CD14-positive monocyte (primary cell): ENCODE measurements around the gene CD4. TPM values are rescaled to one million over a fixed set of nuclear protein-coding genes. Genes with fewer than 3 reads are reported as not detected.
A peak's percentile ranks its signal among the peaks of the same experiment; 100 is the strongest.

ENCODE experiments used
- DNase-seq, 3 donors: peaks; one replicate each; pipeline ENCODE4 v3.0.0-alpha.2; 2011 to 2022
- H2AFZ ChIP-seq: 2 replicates; pipeline ENCODE4 v1.6.0; 2012; ENCODE audit warnings: mild to moderate bottlenecking, low read depth, low read length, inconsistent platforms; ENCODE audit not compliant: insufficient read depth, poor library complexity, severe bottlenecking
- H3K27ac ChIP-seq, 2 donors: 1 replicate in 1 of 2; 2 replicates in 1 of 2; pipeline ENCODE4 v1.5.1; 2012 to 2013; ENCODE audit warnings: low read length in 2 of 2, control low read depth in 1 of 2, inconsistent platforms in 1 of 2, low read depth in 1 of 2, mild to moderate bottlenecking in 1 of 2
- H3K27me3 ChIP-seq, 2 donors: one replicate each; pipeline versions ENCODE4 v1.6.0 to v1.6.1; 2011 to 2013; ENCODE audit warnings: low read length in 2 of 2; ENCODE audit not compliant: control insufficient read depth in 2 of 2, insufficient read depth in 2 of 2
- H3K36me3 ChIP-seq, 2 donors: replicated peaks in 1 of 2; 1 replicate in 1 of 2; 2 replicates in 1 of 2; pipeline versions ENCODE4 v1.5.1 to v1.6.1; 2012 to 2013; ENCODE audit warnings: low read length in 2 of 2, control low read depth in 1 of 2, inconsistent platforms in 1 of 2, mild to moderate bottlenecking in 1 of 2; ENCODE audit not compliant: insufficient read depth in 2 of 2, control insufficient read depth in 1 of 2
- H3K4me1 ChIP-seq, 2 donors: 1 replicate in 1 of 2; 2 replicates in 1 of 2; pipeline versions ENCODE4 v1.5.1 to v1.6.1; 2012 to 2013; ENCODE audit warnings: low read length in 2 of 2, control low read depth in 1 of 2, inconsistent platforms in 1 of 2, mild to moderate bottlenecking in 1 of 2, moderate library complexity in 1 of 2; ENCODE audit not compliant: insufficient read depth in 2 of 2, control insufficient read depth in 1 of 2
- H3K4me2 ChIP-seq: replicated peaks from 2 replicates; pipeline ENCODE3; 2012; ENCODE audit warnings: low read length, moderate library complexity, mild to moderate bottlenecking; ENCODE audit not compliant: poor library complexity, severe bottlenecking; ENCODE audit errors: extremely low read depth
- H3K4me3 ChIP-seq, 3 experiments: fragments of 200-600 bp in 1 of 3; sonication (generic) in 1 of 3; replicated peaks in 1 of 3; 1 replicate in 2 of 3; 2 replicates in 1 of 3; pipeline ENCODE4 v1.5.1; 2011 to 2013; ENCODE audit warnings: low read length in 3 of 3, mild to moderate bottlenecking in 3 of 3, control low read depth in 2 of 3, low read depth in 2 of 3, inconsistent platforms in 1 of 3, moderate library complexity in 1 of 3
- H3K79me2 ChIP-seq: 2 replicates; pipeline ENCODE4 v1.6.0; 2012; ENCODE audit warnings: mild to moderate bottlenecking, control low read depth, inconsistent platforms, low read length, moderate library complexity; ENCODE audit not compliant: insufficient read depth
- H3K9ac ChIP-seq: 2 replicates; pipeline ENCODE4 v1.6.0; 2017; ENCODE audit warnings: low read length, mild to moderate bottlenecking; ENCODE audit not compliant: insufficient read depth, poor library complexity, severe bottlenecking
- H3K9me3 ChIP-seq, 2 donors: replicated peaks in 1 of 2; 1 replicate in 1 of 2; 2 replicates in 1 of 2; pipeline versions ENCODE4 v1.5.1 to v1.6.1; 2012 to 2013; ENCODE audit warnings: low read length in 2 of 2, control low read depth in 1 of 2; ENCODE audit not compliant: control insufficient read depth in 1 of 2, insufficient read depth in 1 of 2
- H4K20me1 ChIP-seq: 2 replicates; pipeline ENCODE4 v1.6.0; 2012; ENCODE audit warnings: mild to moderate bottlenecking, low read length, control low read depth, moderate library complexity; ENCODE audit not compliant: insufficient read depth
- H3K27ac Mint-ChIP-seq, 7 donors: one replicate each; pipeline ENCODE4 v1.8.0; 2020; ENCODE audit warnings: mild to moderate bottlenecking in 7 of 7, mixed read lengths in 7 of 7, moderate library complexity in 6 of 7, inconsistent platforms in 2 of 7
- H3K27me3 Mint-ChIP-seq, 3 donors: one replicate each; pipeline ENCODE4 v1.8.0; 2021 to 2022; ENCODE audit warnings: low read depth in 3 of 3, mild to moderate bottlenecking in 3 of 3, mixed read lengths in 3 of 3, moderate library complexity in 3 of 3, inconsistent platforms in 1 of 3
- H3K36me3 Mint-ChIP-seq, 2 donors: one replicate each; pipeline ENCODE4 v1.8.0; 2020; ENCODE audit warnings: mixed read lengths in 2 of 2, inconsistent platforms in 1 of 2, mild to moderate bottlenecking in 1 of 2
- H3K4me1 Mint-ChIP-seq: one replicate; pipeline ENCODE4 v1.8.0; 2020; ENCODE audit warnings: mild to moderate bottlenecking, mixed read lengths
- H3K4me3 Mint-ChIP-seq, 2 donors: one replicate each; pipeline ENCODE4 v1.8.0; 2020; ENCODE audit warnings: mild to moderate bottlenecking in 2 of 2, mixed read lengths in 2 of 2, moderate library complexity in 1 of 2
- H3K9me3 Mint-ChIP-seq, 7 donors: one replicate each; pipeline ENCODE4 v1.8.0; 2020 to 2022; ENCODE audit warnings: mixed read lengths in 7 of 7, mild to moderate bottlenecking in 6 of 7, moderate library complexity in 6 of 7, inconsistent platforms in 2 of 7
- WGBS: methylation state at CpG from one replicate; pipeline ENCODE4 v1.1.5; 2013; ENCODE audit warnings: missing lambda C conversion rate; ENCODE audit not compliant: insufficient coverage; 5-methylcytosine and 5-hydroxymethylcytosine counted together
- intact Hi-C, 2 donors: fragments of 100-400 bp; cut with micrococcal nuclease; formaldehyde crosslinking; loops; one replicate each; pipeline versions ENCODE4 v1.15.0 to v1.15.1; 2023
- polyA plus RNA-seq, 3 donors: library from polyadenylated mRNA; depleted of rRNA in 1 of 3; unstranded in 2 of 3; stranded (reverse) in 1 of 3; fragments of 300-500 nt in 2 of 3; fragments of >200 nt in 1 of 3; fragmentation: Illumina TruSeq in 2 of 3; gene quantifications; 1 replicate in 2 of 3; 2 replicates in 1 of 3; pipeline ENCODE4 v1.2.3, GENCODE V29; 2012 to 2021
- TF ChIP-seq, protein P1 (sequence below): fragments of 200-600 bp; IDR thresholded peaks from one replicate; pipeline ENCODE4 v1.8.0; 2022; ENCODE audit warnings: antibody characterized with exemption, mild to moderate bottlenecking

The CD4 gene
- polyA plus RNA-seq, 3 donors = 261 to 371 (median 269) TPM

DNA sequence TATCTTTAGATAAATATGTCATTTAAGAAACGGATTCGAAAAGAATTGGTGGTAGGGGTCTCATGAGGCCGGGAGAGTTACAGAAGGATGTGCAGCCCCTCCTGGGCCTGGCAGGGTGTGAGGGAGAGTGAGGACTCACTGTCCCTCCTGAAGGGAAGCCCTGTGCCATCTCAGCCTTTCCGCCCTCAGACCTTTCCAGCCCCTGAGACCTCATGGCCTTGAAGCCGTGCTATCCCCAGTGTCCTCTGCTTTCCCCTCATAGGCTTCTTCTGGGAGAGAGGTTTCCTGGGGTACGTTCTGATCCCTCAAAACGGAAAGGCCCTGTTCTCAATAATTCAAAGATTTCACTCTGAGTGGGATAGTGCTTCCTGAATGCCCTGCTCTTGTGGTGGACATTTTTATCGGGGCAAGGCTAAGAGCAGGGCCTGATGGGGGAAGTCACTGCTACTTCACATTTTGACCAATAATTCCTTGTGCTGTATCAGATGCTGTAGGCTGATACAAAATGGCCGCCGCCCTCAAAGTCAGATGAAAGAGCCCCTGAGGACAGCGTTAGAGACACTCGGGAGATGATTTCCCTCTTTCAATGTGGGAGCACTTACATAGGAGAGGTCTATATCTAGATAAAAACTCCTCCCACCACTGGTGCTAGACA lies 1.3 kb downstream of the CD4 start:
- DNase-seq = peak in 1 of 3 donors; percentile 37
- peak overlapping the region; percentile 94 for H3K27ac ChIP-seq

GRCh38 chr12:6791931-6792520 lies 2.7 kb downstream of the CD4 start:
- peaks cover 74% of the 10 kb centered on the region for H3K79me2 ChIP-seq
- H3K4me1 Mint-ChIP-seq = peaks cover 62% of the 10 kb centered on the region
- intact Hi-C loops = loop anchor here (5.0 kb wide), 2 partner anchors 35 to 40 kb away; partner anchors contain the start of genes MLF2 (in 1 of the 2) and P3H3 (in 1 of the 2)
- H3K4me1 ChIP-seq = peaks cover 56 to 63% of the 10 kb centered on the region in 2 donors
- peaks cover 32 to 37% of the 10 kb centered on the region in 2 donors for H3K36me3 Mint-ChIP-seq
- peak overlapping the region; percentile 94 for H3K27ac ChIP-seq
- H3K4me2 ChIP-seq = peak overlapping the region; percentile 85
- H3K27me3 Mint-ChIP-seq = peaks cover 0 to 2% (median 0%) of the 10 kb centered on the region in 3 donors
- H2AFZ ChIP-seq = peak overlapping the region; percentile 83
- peak overlapping the region; percentile 96 to 99 (median 98) for H3K27ac Mint-ChIP-seq
- no peak for DNase-seq
- peak overlapping the region; percentile 65 to 97 (median 96) for H3K4me3 ChIP-seq
- WGBS = 2% methylated on average over 6 of the region's 13 CpGs
- no peaks in the 10 kb centered on the region for H3K9me3 ChIP-seq
- TF ChIP-seq, protein P1, sequence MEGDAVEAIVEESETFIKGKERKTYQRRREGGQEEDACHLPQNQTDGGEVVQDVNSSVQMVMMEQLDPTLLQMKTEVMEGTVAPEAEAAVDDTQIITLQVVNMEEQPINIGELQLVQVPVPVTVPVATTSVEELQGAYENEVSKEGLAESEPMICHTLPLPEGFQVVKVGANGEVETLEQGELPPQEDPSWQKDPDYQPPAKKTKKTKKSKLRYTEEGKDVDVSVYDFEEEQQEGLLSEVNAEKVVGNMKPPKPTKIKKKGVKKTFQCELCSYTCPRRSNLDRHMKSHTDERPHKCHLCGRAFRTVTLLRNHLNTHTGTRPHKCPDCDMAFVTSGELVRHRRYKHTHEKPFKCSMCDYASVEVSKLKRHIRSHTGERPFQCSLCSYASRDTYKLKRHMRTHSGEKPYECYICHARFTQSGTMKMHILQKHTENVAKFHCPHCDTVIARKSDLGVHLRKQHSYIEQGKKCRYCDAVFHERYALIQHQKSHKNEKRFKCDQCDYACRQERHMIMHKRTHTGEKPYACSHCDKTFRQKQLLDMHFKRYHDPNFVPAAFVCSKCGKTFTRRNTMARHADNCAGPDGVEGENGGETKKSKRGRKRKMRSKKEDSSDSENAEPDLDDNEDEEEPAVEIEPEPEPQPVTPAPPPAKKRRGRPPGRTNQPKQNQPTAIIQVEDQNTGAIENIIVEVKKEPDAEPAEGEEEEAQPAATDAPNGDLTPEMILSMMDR = no peak
- peak overlapping the region; percentile 94 to 100 for H3K4me3 Mint-ChIP-seq
- H3K36me3 ChIP-seq = peaks cover 24 to 29% of the 10 kb centered on the region in 2 donors
- peaks cover 0 to 2% (median 0%) of the 10 kb centered on the region in 7 donors for H3K9me3 Mint-ChIP-seq
- peak overlapping the region; percentile 75 for H3K9ac ChIP-seq
- H3K27me3 ChIP-seq = no peaks in the 10 kb centered on the region
- peaks cover 44% of the 10 kb centered on the region for H4K20me1 ChIP-seq

More for the DNA sequence above, 1.3 kb downstream of the CD4 start:
- peak overlapping the region; percentile 37 to 98 (median 96) for H3K27ac Mint-ChIP-seq
- peaks cover 18 to 23% of the 10 kb centered on the region in 2 donors for H3K36me3 Mint-ChIP-seq
- H3K4me2 ChIP-seq = peak overlapping the region; percentile 85
- TF ChIP-seq, protein P1 = no peak
- H3K9me3 Mint-ChIP-seq = peaks cover 0 to 2% (median 0%) of the 10 kb centered on the region in 7 donors
- peaks cover 0 to 2% (median 0%) of the 10 kb centered on the region in 3 donors for H3K27me3 Mint-ChIP-seq
- peaks cover 10 to 15% of the 10 kb centered on the region in 2 donors for H3K36me3 ChIP-seq
- WGBS = no CpG with 5 or more reads among the region's 12 CpGs
- H3K4me1 ChIP-seq = peaks cover 70 to 77% of the 10 kb centered on the region in 2 donors
- no peaks in the 10 kb centered on the region for H3K9me3 ChIP-seq
- peak overlapping the region; percentile 36 for H3K9ac ChIP-seq
- peaks cover 30% of the 10 kb centered on the region for H4K20me1 ChIP-seq
- peaks cover 60% of the 10 kb centered on the region for H3K79me2 ChIP-seq
- peak overlapping the region; percentile 66 for H2AFZ ChIP-seq
- H3K27me3 ChIP-seq = no peaks in the 10 kb centered on the region
- intact Hi-C loops = loop anchor here (5.0 kb wide), 2 partner anchors 37 to 38 kb away; partner anchors contain the start of genes MLF2 (in 1 of the 2) and P3H3 (in 1 of the 2)
- H3K4me3 ChIP-seq = peak overlapping the region; percentile 79 to 97 (median 96)
- peaks cover 70% of the 10 kb centered on the region for H3K4me1 Mint-ChIP-seq
- H3K4me3 Mint-ChIP-seq = peak overlapping the region; percentile 94 to 97
